Neural progenitor cell (in vitro differentiated cells): ENCODE data around the gene P2RY10. TPM values are rescaled to one million over a fixed set of nuclear protein-coding genes. Genes with fewer than 3 reads are reported as not detected.

ENCODE experiments used
- DNase-seq: peaks from one replicate; pipeline ENCODE4 v3.0.0-alpha.2; 2016; ENCODE audit warnings: low spot score
- H2AFZ ChIP-seq: fragments of 200-600 bp; sonication (generic); replicated peaks from 2 replicates; pipeline ENCODE4 v1.6.1; 2016; ENCODE audit warnings: antibody characterized with exemption
- H3F3A ChIP-seq: fragments of 200-600 bp; sonication (generic); 2 replicates; pipeline ENCODE4 v1.6.1; 2016; ENCODE audit warnings: antibody characterized with exemption, low read depth
- H3K27ac ChIP-seq: fragments of 200-600 bp; sonication (generic); 2 replicates; pipeline ENCODE4 v1.5.1; 2016; ENCODE audit warnings: mild to moderate bottlenecking
- H3K27me3 ChIP-seq: fragments of 200-600 bp; sonication (generic); 2 replicates; pipeline ENCODE4 v1.6.1; 2016; ENCODE audit warnings: mild to moderate bottlenecking, moderate library complexity
- H3K36me3 ChIP-seq: fragments of 200-600 bp; sonication (generic); 2 replicates; pipeline ENCODE4 v1.5.1; 2016
- H3K4me1 ChIP-seq: fragments of 200-600 bp; sonication (generic); 2 replicates; pipeline ENCODE4 v1.6.1; 2016; ENCODE audit warnings: mixed run types
- H3K4me2 ChIP-seq: fragments of 200-600 bp; sonication (generic); 2 replicates; pipeline ENCODE4 v1.6.1; 2016
- H3K4me3 ChIP-seq: fragments of 200-600 bp; sonication (generic); 2 replicates; pipeline ENCODE4 v1.5.1; 2016
- H3K79me2 ChIP-seq: fragments of 200-600 bp; sonication (generic); 2 replicates; pipeline ENCODE4 v1.6.1; 2016; ENCODE audit warnings: low read depth
- H3K9ac ChIP-seq: fragments of 200-600 bp; sonication (generic); 2 replicates; pipeline ENCODE4 v1.6.1; 2016
- H3K9me3 ChIP-seq: fragments of 200-600 bp; sonication (generic); 2 replicates; pipeline ENCODE4 v1.5.1; 2016; ENCODE audit warnings: low read depth
- H4K20me1 ChIP-seq: fragments of 200-600 bp; sonication (generic); 2 replicates; pipeline ENCODE4 v1.6.1; 2016; ENCODE audit warnings: low read depth
- H3K27ac Mint-ChIP-seq: 3 replicates; pipeline ENCODE4 v1.8.0; 2021; ENCODE audit warnings: mixed read lengths
- H3K27me3 Mint-ChIP-seq: 2 replicates; pipeline ENCODE4 v1.8.0; 2022; ENCODE audit warnings: low read depth, mild to moderate bottlenecking, inconsistent platforms, moderate library complexity, mixed read lengths; ENCODE audit not compliant: insufficient read depth
- H3K36me3 Mint-ChIP-seq: 3 replicates; pipeline ENCODE4 v1.8.0; 2021; ENCODE audit warnings: mixed read lengths
- H3K4me1 Mint-ChIP-seq: 3 replicates; pipeline ENCODE4 v1.8.0; 2021; ENCODE audit warnings: mixed read lengths
- H3K4me3 Mint-ChIP-seq: 3 replicates; pipeline ENCODE4 v1.8.0; 2021; ENCODE audit warnings: mild to moderate bottlenecking, moderate library complexity, mixed read lengths
- H3K9me3 Mint-ChIP-seq: 3 replicates; pipeline ENCODE4 v1.8.0; 2020; ENCODE audit warnings: mixed read lengths
- CTCF ChIP-seq: fragments of 200-600 bp; sonication (generic); IDR thresholded peaks from 2 replicates; pipeline ENCODE4 v1.5.1; 2017; ENCODE audit warnings: antibody characterized with exemption, mild to moderate bottlenecking
- EZH2 ChIP-seq: fragments of 200-600 bp; sonication (generic); IDR thresholded peaks from 2 replicates; pipeline ENCODE4 v1.6.1; 2017; ENCODE audit warnings: antibody characterized with exemption, mild to moderate bottlenecking, moderate library complexity
- EZH2phosphoT487 ChIP-seq: fragments of 200-600 bp; sonication (generic); IDR thresholded peaks from 2 replicates; pipeline ENCODE4 v1.6.1; 2017; ENCODE audit warnings: antibody characterized with exemption
- total RNA-seq: library from RNA; depleted of rRNA; stranded (reverse); fragments of >200 nt; gene quantifications from 2 replicates; pipeline ENCODE4 v1.2.3, GENCODE V29; 2015; ENCODE audit warnings: low replicate concordance

P2RY10 gene
- total RNA-seq, result not detected in 2 replicates

GRCh38 chrX:78945186-78945912, at the start of gene P2RY10:
Gene P2RY10 (plus strand): TSS chrX:78945391. CDS start chrX:78960521, 15,130 bp downstream.
- DNase-seq, result no peak
- Histone ChIP-seq H3K4me1 (no peaks in the 10 kb centered on the region), H3K4me2 (no peak within 1 kb of the TSS), H3K4me3 (no peak within 1 kb of the TSS), H3K79me2 (no peaks in the 10 kb centered on the region), H3F3A (no peaks in the 10 kb centered on the region), H3K9ac (no peak within 1 kb of the TSS), H3K27me3 (no peaks in the 10 kb centered on the region), H3K9me3 (peaks cover 7% of the 10 kb centered on the region), H3K36me3 (no peaks in the 10 kb centered on the region), H4K20me1 (no peaks in the 10 kb centered on the region), H2AFZ (no peak within 1 kb of the TSS), H3K27ac (no peak within 1 kb of the TSS)
- Mint-ChIP-seq H3K27ac (no peak within 1 kb of the TSS), H3K9me3 (no peaks in the 10 kb centered on the region), H3K27me3 (no peaks in the 10 kb centered on the region), H3K4me3 (no peak within 1 kb of the TSS), H3K4me1 (no peaks in the 10 kb centered on the region), H3K36me3 (no peaks in the 10 kb centered on the region)
- no peak for TF ChIP-seq EZH2phosphoT487
- no peak for TF ChIP-seq CTCF
- no peak for TF ChIP-seq EZH2

- Histone ChIP-seq H3K36me3 (no peaks in the 10 kb centered on the region), H3K9ac (no peak overlapping the region), H3K9me3 (peaks cover 4% of the 10 kb centered on the region), H4K20me1 (no peaks in the 10 kb centered on the region), H3K4me3 (no peak overlapping the region), H2AFZ (no peak overlapping the region), H3K79me2 (no peaks in the 10 kb centered on the region), H3K27ac (no peak overlapping the region), H3K4me1 (no peaks in the 10 kb centered on the region), H3F3A (no peaks in the 10 kb centered on the region), H3K4me2 (no peak overlapping the region), H3K27me3 (no peaks in the 10 kb centered on the region)
- peaks cover 3% of the 10 kb centered on the region for H3K9me3 Mint-ChIP-seq
- H3K4me3 Mint-ChIP-seq, result no peak overlapping the region
- TF ChIP-seq EZH2phosphoT487 (no peak), CTCF (no peak), EZH2 (no peak)
- H3K36me3 Mint-ChIP-seq, result no peaks in the 10 kb centered on the region
- no peaks in the 10 kb centered on the region for H3K27me3 Mint-ChIP-seq
- no peak overlapping the region for H3K27ac Mint-ChIP-seq
- no peaks in the 10 kb centered on the region for H3K4me1 Mint-ChIP-seq
- DNase-seq, result no peak
These were observed 22.4 kb upstream of the P2RY10 start for GRCh38 chrX:78922754-78923153.

GRCh38 chrX:78923198-78924015, 21.8 kb upstream of the P2RY10 start:
- Histone ChIP-seq H3F3A (no peaks in the 10 kb centered on the region), H3K79me2 (no peaks in the 10 kb centered on the region), H2AFZ (no peak overlapping the region), H3K27me3 (no peaks in the 10 kb centered on the region), H3K36me3 (no peaks in the 10 kb centered on the region), H4K20me1 (no peaks in the 10 kb centered on the region), H3K4me2 (no peak overlapping the region), H3K4me1 (no peaks in the 10 kb centered on the region), H3K4me3 (no peak overlapping the region), H3K9me3 (peaks cover 4% of the 10 kb centered on the region), H3K27ac (no peak overlapping the region), H3K9ac (no peak overlapping the region)
- no peak for TF ChIP-seq CTCF
- TF ChIP-seq EZH2phosphoT487, result no peak
- no peak for TF ChIP-seq EZH2
- H3K9me3 Mint-ChIP-seq, result peaks cover 3% of the 10 kb centered on the region
- H3K4me3 Mint-ChIP-seq, result no peak overlapping the region
- DNase-seq, result no peak
- H3K27ac Mint-ChIP-seq, result no peak overlapping the region
- no peaks in the 10 kb centered on the region for H3K27me3 Mint-ChIP-seq
- H3K4me1 Mint-ChIP-seq, result no peaks in the 10 kb centered on the region
- H3K36me3 Mint-ChIP-seq, result no peaks in the 10 kb centered on the region
